Measurements from ENCODE around the gene ENTREP3. TPM values are rescaled to one million over a fixed set of nuclear protein-coding genes. Genes with fewer than 3 reads are reported as not detected.

ENTREP3 gene
- total RNA-seq, 1 donor, result 6.5 TPM

- DNase-seq (ENCODE audit: insufficient read length, low spot score, missing footprints), result peak; percentile 65
- no peak overlapping the region for H3K27ac ChIP-seq (ENCODE audit: low read depth, low read length)
- H3K4me3 ChIP-seq (ENCODE audit: insufficient read depth, low read length), result no peak overlapping the region
- H4K20me1 ChIP-seq (ENCODE audit: insufficient read depth, low read length), result no peaks in the 10 kb centered on the region
- TF ChIP-seq, protein P1, sequence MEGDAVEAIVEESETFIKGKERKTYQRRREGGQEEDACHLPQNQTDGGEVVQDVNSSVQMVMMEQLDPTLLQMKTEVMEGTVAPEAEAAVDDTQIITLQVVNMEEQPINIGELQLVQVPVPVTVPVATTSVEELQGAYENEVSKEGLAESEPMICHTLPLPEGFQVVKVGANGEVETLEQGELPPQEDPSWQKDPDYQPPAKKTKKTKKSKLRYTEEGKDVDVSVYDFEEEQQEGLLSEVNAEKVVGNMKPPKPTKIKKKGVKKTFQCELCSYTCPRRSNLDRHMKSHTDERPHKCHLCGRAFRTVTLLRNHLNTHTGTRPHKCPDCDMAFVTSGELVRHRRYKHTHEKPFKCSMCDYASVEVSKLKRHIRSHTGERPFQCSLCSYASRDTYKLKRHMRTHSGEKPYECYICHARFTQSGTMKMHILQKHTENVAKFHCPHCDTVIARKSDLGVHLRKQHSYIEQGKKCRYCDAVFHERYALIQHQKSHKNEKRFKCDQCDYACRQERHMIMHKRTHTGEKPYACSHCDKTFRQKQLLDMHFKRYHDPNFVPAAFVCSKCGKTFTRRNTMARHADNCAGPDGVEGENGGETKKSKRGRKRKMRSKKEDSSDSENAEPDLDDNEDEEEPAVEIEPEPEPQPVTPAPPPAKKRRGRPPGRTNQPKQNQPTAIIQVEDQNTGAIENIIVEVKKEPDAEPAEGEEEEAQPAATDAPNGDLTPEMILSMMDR (IDR thresholded peaks at IDR 0.05; ENCODE audit: extremely low read depth, low read depth, low read length), result no peak
- no peaks in the 10 kb centered on the region for H3K9me3 ChIP-seq (ENCODE audit: low read depth, low read length)
- H3K27me3 ChIP-seq (ENCODE audit: insufficient read depth, low read length), result no peaks in the 10 kb centered on the region
- H3K4me2 ChIP-seq (ENCODE audit: insufficient read depth, low read length), result no peak overlapping the region
- peaks cover 28% of the 10 kb centered on the region for H3K36me3 ChIP-seq (ENCODE audit: insufficient read depth, low read length)
- no peak overlapping the region for H2AFZ ChIP-seq (ENCODE audit: low read length)
- peaks cover 14% of the 10 kb centered on the region for H3K79me2 ChIP-seq (ENCODE audit: insufficient read depth, low read length)
- peaks cover 7% of the 10 kb centered on the region for H3K4me1 ChIP-seq (ENCODE audit: insufficient read depth, low read length)
These were observed 55.5 kb downstream of the ENTREP3 start for GRCh38 chr1:155199792-155200191.

- H3K79me2 ChIP-seq (ENCODE audit: insufficient read depth, low read length), result peaks cover 14% of the 10 kb centered on the region
- no peak overlapping the region for H2AFZ ChIP-seq (ENCODE audit: low read length)
- no peak overlapping the region for H3K4me2 ChIP-seq (ENCODE audit: insufficient read depth, low read length)
- H3K36me3 ChIP-seq (ENCODE audit: insufficient read depth, low read length), result peaks cover 28% of the 10 kb centered on the region
- no peak overlapping the region for H3K4me3 ChIP-seq (ENCODE audit: insufficient read depth, low read length)
- DNase-seq (ENCODE audit: insufficient read length, low spot score, missing footprints), result peak; percentile 6
- H3K4me1 ChIP-seq (ENCODE audit: insufficient read depth, low read length), result peaks cover 16% of the 10 kb centered on the region
- no peaks in the 10 kb centered on the region for H4K20me1 ChIP-seq (ENCODE audit: insufficient read depth, low read length)
- no peaks in the 10 kb centered on the region for H3K27me3 ChIP-seq (ENCODE audit: insufficient read depth, low read length)
- H3K9me3 ChIP-seq (ENCODE audit: low read depth, low read length), result no peaks in the 10 kb centered on the region
- no peak overlapping the region for H3K27ac ChIP-seq (ENCODE audit: low read depth, low read length)
- TF ChIP-seq, protein P1 (IDR thresholded peaks at IDR 0.05; ENCODE audit: extremely low read depth, low read depth, low read length), result no peak
These were observed 56.8 kb downstream of the ENTREP3 start for GRCh38 chr1:155198547-155198906.

DNA sequence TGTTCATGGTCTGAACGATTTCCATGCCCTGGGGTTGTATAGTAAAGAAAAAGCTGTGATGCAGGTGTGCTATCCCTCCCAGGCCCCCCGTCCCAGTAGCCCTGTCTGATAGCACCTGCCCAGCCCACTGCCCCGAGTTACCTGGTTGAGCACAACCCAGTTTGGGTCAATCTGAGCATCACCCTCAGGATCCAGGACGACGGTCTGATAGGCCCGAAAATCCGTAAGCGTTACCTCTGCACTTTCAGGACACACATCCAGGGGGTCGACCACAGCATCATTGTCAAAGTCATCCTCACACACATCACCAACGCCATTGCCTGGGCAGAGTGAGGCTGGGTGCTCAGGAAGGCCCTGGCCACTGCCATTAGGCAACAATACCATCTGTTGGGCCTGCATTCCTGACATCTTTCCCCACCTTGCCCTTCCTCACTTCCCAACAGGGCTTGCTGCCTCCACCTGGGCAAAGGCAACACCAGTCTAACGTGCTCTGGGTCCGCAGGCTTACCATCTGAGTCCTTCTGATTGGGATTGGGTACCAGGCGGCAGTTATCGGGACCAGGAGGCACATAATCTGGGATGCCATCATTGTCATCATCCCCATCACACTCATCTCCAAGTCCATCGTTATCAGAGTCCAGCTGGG lies 57.3 kb downstream of the ENTREP3 start:
- Histone ChIP-seq H2AFZ (ENCODE audit: low read length) (no peak overlapping the region), H3K27ac (ENCODE audit: low read depth, low read length) (no peak overlapping the region), H4K20me1 (ENCODE audit: insufficient read depth, low read length) (no peaks in the 10 kb centered on the region), H3K79me2 (ENCODE audit: insufficient read depth, low read length) (peaks cover 14% of the 10 kb centered on the region), H3K4me3 (ENCODE audit: insufficient read depth, low read length) (no peak overlapping the region), H3K36me3 (ENCODE audit: insufficient read depth, low read length) (peaks cover 28% of the 10 kb centered on the region), H3K9me3 (ENCODE audit: low read depth, low read length) (no peaks in the 10 kb centered on the region), H3K4me2 (ENCODE audit: insufficient read depth, low read length) (no peak overlapping the region), H3K4me1 (ENCODE audit: insufficient read depth, low read length) (peaks cover 20% of the 10 kb centered on the region), H3K27me3 (ENCODE audit: insufficient read depth, low read length) (no peaks in the 10 kb centered on the region)
- TF ChIP-seq, protein P1 (IDR thresholded peaks at IDR 0.05; ENCODE audit: extremely low read depth, low read depth, low read length), result no peak
- no peak for DNase-seq (ENCODE audit: insufficient read length, low spot score, missing footprints)

Other genes with a start within 250 kb of the ENTREP3 start
- gene DCST2, start 221.7 kb downstream of the ENTREP3 start, total RNA-seq, result not detected in 2 replicates
- not detected in 2 replicates for gene DCST1, start 221.7 kb downstream of the ENTREP3 start, total RNA-seq
- 89.0 and 101 TPM in 2 replicates for gene ADAM15, start 204.2 kb downstream of the ENTREP3 start, total RNA-seq
- gene EFNA4, start 191.7 kb downstream of the ENTREP3 start, total RNA-seq, result 3.5 and 3.6 TPM in 2 replicates
- 1.4 and 2.1 TPM in 2 replicates for gene EFNA3, start 176.6 kb downstream of the ENTREP3 start, total RNA-seq
- gene EFNA1, start 127.6 kb downstream of the ENTREP3 start, total RNA-seq, result 0.36 and 0.88 TPM in 2 replicates
- gene SLC50A1, start 119.6 kb downstream of the ENTREP3 start, total RNA-seq, result 34.5 and 38.0 TPM in 2 replicates
- gene DPM3, start 115.0 kb downstream of the ENTREP3 start, total RNA-seq, result 15.9 and 34.4 TPM in 2 replicates
- gene KRTCAP2, start 82.2 kb downstream of the ENTREP3 start, total RNA-seq, result 112 and 117 TPM in 2 replicates
- 3.2 and 3.3 TPM in 2 replicates for gene TRIM46, start 81.6 kb downstream of the ENTREP3 start, total RNA-seq
- 61.9 and 66.6 TPM in 2 replicates for gene THBS3, start 47.6 kb downstream of the ENTREP3 start, total RNA-seq
- 37.4 and 42.7 TPM in 2 replicates for gene MTX1, start 46.8 kb downstream of the ENTREP3 start, total RNA-seq
- gene SCAMP3, start 6.9 kb upstream of the ENTREP3 start, total RNA-seq, result 35.9 and 41.3 TPM in 2 replicates
- gene CLK2, start 18.0 kb upstream of the ENTREP3 start, total RNA-seq, result 17.4 and 19.7 TPM in 2 replicates
- gene HCN3, start 22.0 kb upstream of the ENTREP3 start, total RNA-seq, result 2.5 and 2.9 TPM in 2 replicates
- gene PKLR, start 46.0 kb upstream of the ENTREP3 start, total RNA-seq, result not detected in 2 replicates
- 191 and 216 TPM in 2 replicates for gene FDPS, start 53.4 kb upstream of the ENTREP3 start, total RNA-seq
- 15.6 and 16.5 TPM in 2 replicates for gene RUSC1, start 65.4 kb upstream of the ENTREP3 start, total RNA-seq

Measured in osteoblast (primary cell).